HG02938 (cell line): Measurements from ENCODE around the gene LAMA5.

Experiments used
- ATAC-seq: cut with Tn5 transposase; IDR thresholded peaks from one replicate; pipeline ENCODE4 v1.9.1; 2021; ENCODE audit warnings: mild to moderate bottlenecking, moderate library complexity; ENCODE audit not compliant: unreplicated experiment

Gene LAMA5

GRCh38 chr20:62348604-62349003 is 18.5 kb downstream of the LAMA5 start:
- no peak for ATAC-seq

DNA sequence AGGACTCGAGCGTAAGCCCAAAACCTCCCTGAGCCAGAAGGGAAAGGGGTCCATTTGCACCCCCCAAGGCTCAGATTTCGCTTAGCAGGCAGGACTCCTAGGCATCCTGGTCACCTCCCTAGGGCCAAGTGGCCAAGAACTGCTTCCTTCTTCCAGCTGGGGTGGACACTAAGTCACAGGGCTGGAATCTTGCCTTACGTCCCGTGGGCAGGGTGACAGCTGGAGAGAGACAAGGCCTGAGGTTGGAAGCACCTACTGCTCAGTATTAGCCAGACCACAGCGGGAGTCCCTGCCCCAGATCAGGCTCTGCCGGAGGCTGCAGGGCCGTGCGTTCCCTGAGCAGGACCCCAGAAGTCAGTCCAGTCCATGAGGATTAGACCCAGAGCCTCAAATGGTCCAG is 19.7 kb downstream of the LAMA5 start:
- no peak for ATAC-seq

GRCh38 chr20:62347151-62347404 is 20.0 kb downstream of the LAMA5 start:
- no peak for ATAC-seq

DNA sequence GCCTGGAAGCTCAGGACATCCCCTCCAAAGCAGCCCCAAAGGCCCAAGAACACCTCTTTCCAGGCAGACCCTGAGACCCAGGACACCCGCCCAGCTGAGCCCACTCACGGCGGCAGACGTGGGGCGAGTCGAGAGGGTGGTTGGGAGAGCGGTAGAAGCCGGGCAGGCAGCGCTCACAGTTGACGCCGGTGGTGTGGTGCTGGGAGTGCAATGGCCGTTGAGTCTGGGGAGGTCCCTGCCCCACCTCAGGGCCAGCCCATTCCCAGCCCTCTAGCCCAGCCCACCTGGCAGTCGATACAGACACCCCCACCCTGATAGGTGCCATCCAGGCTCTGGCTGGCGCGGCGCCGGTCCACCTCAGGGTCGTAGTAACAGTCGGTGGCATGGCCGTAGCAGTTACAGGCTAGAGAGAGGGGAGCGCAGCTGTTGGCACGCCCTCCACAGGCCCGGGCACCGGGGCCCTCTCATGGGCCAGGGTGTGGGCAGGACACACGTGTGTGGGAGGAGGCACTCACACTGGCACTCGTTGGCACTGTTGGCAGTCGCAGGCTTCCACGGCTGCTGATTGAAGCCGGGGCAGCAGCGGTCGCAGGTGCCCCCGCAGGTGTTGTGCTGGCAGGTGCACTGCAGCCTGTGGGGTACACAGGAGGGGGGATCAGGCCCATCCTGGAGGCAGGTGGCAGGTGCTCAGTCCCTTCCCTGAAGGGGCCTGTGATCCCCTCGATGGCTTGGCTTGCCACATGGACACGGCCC is 20.5 kb downstream of the LAMA5 start:
- no peak for ATAC-seq

- no peak for ATAC-seq
These were observed 21.3 kb downstream of the LAMA5 start for GRCh38 chr20:62345681-62346370.

DNA sequence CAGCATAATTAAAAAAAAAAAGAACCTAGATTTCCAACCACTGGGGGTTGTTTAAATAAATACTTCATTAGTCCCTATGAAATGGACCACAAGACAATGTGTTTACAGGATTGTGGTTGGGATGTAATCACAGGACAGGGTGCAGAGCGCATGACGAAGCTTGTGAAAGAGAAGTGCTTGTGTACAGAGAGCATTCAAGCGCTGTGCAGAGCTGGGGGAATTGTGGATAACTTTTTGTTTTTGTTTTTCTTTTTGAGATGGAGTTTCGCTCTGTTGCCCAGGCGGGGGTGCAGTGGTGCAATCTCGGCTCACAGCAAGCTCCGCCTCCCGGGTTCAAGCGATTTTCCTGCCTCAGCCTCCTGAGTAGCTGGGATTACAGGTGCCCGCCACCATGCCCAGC is 22.3 kb downstream of the LAMA5 start:
- ATAC-seq = no peak

DNA sequence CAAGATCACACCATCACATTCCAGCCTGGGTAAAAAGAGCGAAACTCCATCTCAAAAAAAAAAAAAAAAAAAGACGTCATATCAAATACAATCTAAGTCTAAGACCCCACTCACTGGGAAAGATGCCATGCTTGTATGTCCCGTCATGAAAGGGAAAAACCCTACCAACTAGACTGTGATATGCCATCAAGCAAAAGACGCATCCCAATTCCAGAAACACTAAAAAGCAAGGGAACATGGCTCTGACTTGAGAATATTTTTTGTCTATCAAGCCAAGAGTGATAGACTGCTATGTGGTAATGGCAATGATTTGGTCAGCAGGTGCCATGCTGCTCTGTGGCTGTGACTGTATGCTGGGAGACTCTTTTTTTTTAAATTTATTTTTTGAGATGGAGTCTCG is 23.0 kb downstream of the LAMA5 start:
- no peak for ATAC-seq

DNA sequence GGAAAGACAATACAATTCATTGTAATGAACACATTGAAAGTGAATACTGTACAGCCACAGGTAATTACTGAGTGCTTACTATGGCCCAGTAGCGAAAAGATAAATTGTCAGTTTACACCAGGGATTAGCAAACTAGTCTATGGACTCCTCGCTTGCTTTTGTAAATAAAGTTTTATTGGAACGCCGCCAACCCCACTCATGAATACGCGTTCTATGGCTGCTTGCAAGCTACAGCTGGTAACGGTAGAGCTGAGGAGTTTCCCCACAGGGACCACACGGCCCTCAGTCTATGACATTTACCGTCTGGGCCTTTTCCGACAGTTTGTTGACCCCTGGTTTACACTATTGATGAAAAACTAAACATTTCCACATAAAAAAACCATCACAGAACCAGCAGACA is 24.2 kb downstream of the LAMA5 start:
- no peak for ATAC-seq

GRCh38 chr20:62339647-62340062 is 27.5 kb downstream of the LAMA5 start:
- ATAC-seq = peak; percentile 77

GRCh38 chr20:62338294-62338620 is 28.9 kb downstream of the LAMA5 start:
- ATAC-seq = no peak

DNA sequence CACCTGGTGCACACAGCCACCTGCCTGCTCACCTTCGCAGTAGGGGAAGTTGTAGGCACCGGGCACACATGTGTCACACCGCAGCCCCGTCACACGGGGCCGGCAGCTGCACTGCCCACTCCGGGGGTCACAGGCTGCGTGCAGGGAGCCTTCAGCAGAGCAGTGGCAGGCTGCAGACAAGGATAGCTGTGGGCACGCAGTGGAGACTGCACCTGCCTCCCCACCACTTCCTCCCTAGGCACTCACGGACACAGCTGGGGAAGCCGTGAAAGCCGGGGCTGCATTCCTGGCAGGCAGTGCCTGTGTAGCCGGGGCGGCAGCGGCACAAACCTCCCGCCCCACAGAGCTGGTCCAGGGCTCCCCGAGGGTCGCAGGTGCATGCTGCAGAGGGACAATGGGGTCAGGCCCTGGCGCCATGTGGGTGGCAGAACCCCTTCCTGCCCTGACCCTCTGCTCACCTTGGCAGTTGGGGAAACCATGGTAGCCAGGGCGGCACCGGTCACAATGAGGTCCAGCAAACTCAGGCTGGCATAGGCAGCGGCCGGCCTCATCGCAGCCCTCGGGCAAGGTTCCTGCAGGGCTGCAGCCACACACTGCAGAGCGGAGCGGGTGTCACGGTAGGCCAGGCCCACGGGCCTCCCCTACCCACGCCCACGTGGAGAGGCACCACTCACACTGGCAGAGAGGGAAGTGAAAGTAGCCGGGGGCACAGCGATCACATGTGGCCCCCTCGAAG is 29.4 kb downstream of the LAMA5 start:
- ATAC-seq = no peak

GRCh38 chr20:62336775-62337557 is 30.1 kb downstream of the LAMA5 start:
- ATAC-seq = no peak

DNA sequence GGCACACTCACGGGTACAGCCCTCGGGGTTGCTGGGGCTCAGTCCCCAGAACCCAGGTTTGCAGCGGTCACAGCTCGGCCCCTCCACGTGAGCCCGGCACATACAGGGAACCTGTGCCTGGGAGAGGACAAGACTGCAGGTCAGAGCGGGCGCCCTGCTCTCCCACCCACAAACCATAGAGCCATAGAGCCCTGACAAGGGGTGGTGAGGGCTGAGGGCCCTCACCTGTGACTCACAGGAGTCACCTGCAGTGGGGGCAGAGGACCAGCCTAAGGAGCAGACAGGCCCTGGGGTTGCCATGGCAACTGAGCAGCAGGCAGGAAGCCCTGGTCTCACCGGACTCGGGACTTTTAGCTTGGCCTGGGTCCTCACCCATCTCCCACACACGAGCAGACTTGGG is 30.8 kb downstream of the LAMA5 start:
- no peak for ATAC-seq

GRCh38 chr20:62335532-62335931 is 31.6 kb downstream of the LAMA5 start:
- no peak for ATAC-seq

DNA sequence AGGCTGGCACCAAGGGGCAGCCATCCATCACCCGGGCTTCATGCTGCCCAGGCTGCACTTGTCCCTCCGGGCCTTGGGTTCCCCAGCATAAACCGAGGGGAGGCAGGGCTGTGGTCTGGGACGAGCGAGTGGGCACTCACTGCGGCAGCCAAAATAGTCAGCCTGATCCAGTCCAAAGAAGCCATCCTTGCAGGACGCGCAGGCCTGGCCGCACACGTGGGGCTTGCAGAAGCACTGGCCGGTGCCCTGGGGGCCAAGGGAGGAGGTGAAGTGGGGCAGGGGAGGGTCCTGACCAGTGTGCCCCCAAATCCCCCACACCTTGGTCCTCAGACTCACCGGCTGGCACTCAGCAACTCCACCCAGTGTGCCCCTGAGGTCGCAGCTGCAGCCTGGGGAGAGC is 32.2 kb downstream of the LAMA5 start:
- no peak for ATAC-seq

- ATAC-seq = no peak
These were observed 33.1 kb downstream of the LAMA5 start for GRCh38 chr20:62333820-62334595.

- ATAC-seq = no peak
These were observed 33.9 kb downstream of the LAMA5 start for GRCh38 chr20:62332989-62333819.

- ATAC-seq = no peak
These were observed 34.7 kb downstream of the LAMA5 start for GRCh38 chr20:62332421-62332820.

DNA sequence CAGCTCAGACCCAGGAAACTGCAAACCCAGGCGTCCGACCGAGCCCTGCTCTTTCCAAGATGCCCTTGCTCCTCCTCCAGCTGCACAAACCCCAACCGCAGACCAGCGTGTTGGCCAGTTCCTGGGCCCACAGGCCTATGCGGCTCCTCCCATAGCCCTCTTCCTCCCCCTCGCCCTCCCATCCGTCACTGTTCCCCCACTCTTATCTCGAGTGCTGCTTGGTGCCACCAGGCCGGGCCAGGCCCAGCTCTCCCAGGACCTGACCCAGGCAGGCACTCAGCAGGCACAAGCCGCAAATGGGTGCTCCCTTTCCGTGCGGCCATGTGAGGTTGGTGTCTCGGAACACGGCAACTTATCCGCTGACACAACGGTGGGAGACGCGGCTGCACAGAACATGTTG is 35.8 kb downstream of the LAMA5 start:
- ATAC-seq = no peak
